HepG2 (cell line): ENCODE measurements around the gene CENPL. TPM values are rescaled to one million over a fixed set of nuclear protein-coding genes. Genes with fewer than 3 reads are reported as not detected.
A peak's percentile ranks its signal among the peaks of the same experiment; 100 is the strongest.

Experiments used
- CREB1 ChIP-seq, 2 experiments: fragments of 450-650 bp in 1 of 2; IDR thresholded peaks; 2 replicates each; pipeline ENCODE4 v1.6.1; 2016 to 2017; ENCODE audit warnings: control low read depth in 1 of 2, mild to moderate bottlenecking in 1 of 2, missing compliant biosample characterization in 1 of 2, missing genetic modification characterization in 1 of 2
- EHMT2 ChIP-seq: fragments of 200-600 bp; sonication (generic); IDR thresholded peaks from 2 replicates; pipeline ENCODE4 v1.7.0; 2017; ENCODE audit warnings: antibody characterized with exemption, low read depth, low read length, borderline replicate concordance
- ELF4 ChIP-seq: sonication (generic); formaldehyde crosslinking; IDR thresholded peaks from 2 replicates; pipeline ENCODE4 v1.5.0; 2020; ENCODE audit warnings: missing genetic modification reagents, mild to moderate bottlenecking, moderate library complexity, borderline replicate concordance
- ETV5 ChIP-seq: IDR thresholded peaks from 2 replicates; pipeline ENCODE4 v1.6.1; 2018; ENCODE audit warnings: missing biosample characterization, missing genetic modification reagents, inconsistent platforms, borderline replicate concordance
- MBD4 ChIP-seq: IDR thresholded peaks from 2 replicates; pipeline ENCODE4 v1.6.1; 2012; ENCODE audit warnings: low read length, inconsistent platforms, borderline replicate concordance
- NCOA5 ChIP-seq: sonication (generic); formaldehyde crosslinking; IDR thresholded peaks from 2 replicates; pipeline ENCODE4 v1.4.0; 2020; ENCODE audit warnings: missing genetic modification reagents
- POLR2AphosphoS5 ChIP-seq: IDR thresholded peaks from 2 replicates; pipeline ENCODE4 v1.6.1; 2012; ENCODE audit warnings: low read depth, low read length
- RBM39 ChIP-seq: fragments of 200-400 bp; formaldehyde crosslinking; IDR thresholded peaks from one replicate; pipeline ENCODE4 v1.6.1; 2018; ENCODE audit warnings: antibody characterized with exemption, mild to moderate bottlenecking, low read depth, low read length; ENCODE audit not compliant: poor library complexity, severe bottlenecking
- REXO4 ChIP-seq: sonication (generic); formaldehyde crosslinking; IDR thresholded peaks from 2 replicates; pipeline ENCODE4 v1.8.0; 2022; ENCODE audit warnings: missing genetic modification reagents, mild to moderate bottlenecking, borderline replicate concordance
- SMAD1 ChIP-seq: sonication (generic); formaldehyde crosslinking; IDR thresholded peaks from 2 replicates; pipeline ENCODE4 v1.4.0; 2020; ENCODE audit warnings: missing genetic modification reagents, low read depth, mild to moderate bottlenecking, borderline replicate concordance
- TBL1XR1 ChIP-seq: fragments of 150-350 bp; IDR thresholded peaks from 2 replicates; pipeline ENCODE4 v1.6.1; 2014; ENCODE audit warnings: borderline replicate concordance, low read length; ENCODE audit not compliant: partially characterized antibody
- THAP11 ChIP-seq: IDR thresholded peaks from 2 replicates; pipeline ENCODE4 v1.6.1; 2016; ENCODE audit warnings: missing biosample characterization, missing genetic modification reagents
- ZFP62 ChIP-seq: sonication (generic); formaldehyde crosslinking; IDR thresholded peaks from 2 replicates; pipeline ENCODE4 v1.4.0; 2020; ENCODE audit warnings: missing genetic modification reagents
- ZNF230 ChIP-seq: sonication (generic); formaldehyde crosslinking; IDR thresholded peaks from 2 replicates; pipeline ENCODE4 v1.4.0; 2020; ENCODE audit warnings: mild to moderate bottlenecking, missing genetic modification reagents
- ZNF274 ChIP-seq: sonication (generic); formaldehyde crosslinking; IDR thresholded peaks from 2 replicates; pipeline ENCODE4 v1.5.1; 2020; ENCODE audit warnings: mild to moderate bottlenecking, missing genetic modification reagents
- ZNF292 ChIP-seq: sonication (generic); formaldehyde crosslinking; IDR thresholded peaks from 2 replicates; pipeline ENCODE4 v1.8.1; 2022; ENCODE audit warnings: mild to moderate bottlenecking, low read depth, missing genetic modification reagents, borderline replicate concordance
- ZNF496 ChIP-seq: sonication (generic); formaldehyde crosslinking; IDR thresholded peaks from 2 replicates; pipeline ENCODE4 v1.8.1; 2023; ENCODE audit warnings: mild to moderate bottlenecking, moderate library complexity, missing genetic modification reagents; ENCODE audit not compliant: insufficient replicate concordance
- ZNF816 ChIP-seq: sonication (generic); formaldehyde crosslinking; IDR thresholded peaks from 2 replicates; pipeline ENCODE4 v1.8.0; 2022; ENCODE audit warnings: missing genetic modification reagents, mild to moderate bottlenecking, borderline replicate concordance
- ZSCAN31 ChIP-seq: sonication (generic); formaldehyde crosslinking; IDR thresholded peaks from 2 replicates; pipeline ENCODE4 v1.5.0; 2020; ENCODE audit warnings: low read depth, mild to moderate bottlenecking, missing genetic modification reagents
- polyA plus RNA-seq, 8 experiments: library from polyadenylated mRNA; depleted of rRNA in 3 of 8; stranded (reverse) in 7 of 8; unstranded in 1 of 8; fragments of >200 nt; fragmentation: Illumina TruSeq in 4 of 8; extraction: Trizol in 4 of 8; gene quantifications; 2 replicates each; pipeline versions ENCODE4 v1.2.1 to v1.2.3, GENCODE V29; 2011 to 2016; ENCODE audit warnings: low read depth in 4 of 8, missing spikeins in 1 of 8, mixed read lengths in 1 of 8; ENCODE audit not compliant: insufficient read depth in 1 of 8
- total RNA-seq, 5 experiments: library from RNA; depleted of rRNA; stranded (reverse); fragments of >200 nt; fragmentation: Illumina TruSeq; extraction: Trizol; gene quantifications; 2 replicates each; pipeline ENCODE4 v1.2.3, GENCODE V29; 2016; ENCODE audit warnings: low read depth in 1 of 5
- TF ChIP-seq, protein P1 (sequence below): sonication (generic); formaldehyde crosslinking; IDR thresholded peaks from 2 replicates; pipeline ENCODE4 v1.5.1; 2020; ENCODE audit warnings: missing genetic modification reagents, mild to moderate bottlenecking, borderline replicate concordance
- TF ChIP-seq, protein P2 (sequence below): IDR thresholded peaks from 2 replicates; pipeline ENCODE4 v1.6.1; 2018; ENCODE audit warnings: missing genetic modification reagents, mild to moderate bottlenecking, missing compliant biosample characterization
- TF ChIP-seq, protein P3 (sequence below): IDR thresholded peaks from 2 replicates; pipeline ENCODE4 v1.6.1; 2016
- TF ChIP-seq, protein P4 (sequence below), 2 experiments: sonication (generic) in 1 of 2; formaldehyde crosslinking in 1 of 2; IDR thresholded peaks; 2 replicates each; pipeline versions ENCODE4 v1.5.1 to v1.6.1; 2011 to 2020; ENCODE audit warnings: borderline replicate concordance in 1 of 2, low read depth in 1 of 2, low read length in 1 of 2, mild to moderate bottlenecking in 1 of 2, missing genetic modification reagents in 1 of 2, moderate library complexity in 1 of 2

The CENPL gene
- total and polyA plus RNA-seq, 2 of the 13 experiments (the other 11 are each of a cell fraction or from before 2014, with no cell fraction given), result 4.4 to 14.2 TPM

DNA sequence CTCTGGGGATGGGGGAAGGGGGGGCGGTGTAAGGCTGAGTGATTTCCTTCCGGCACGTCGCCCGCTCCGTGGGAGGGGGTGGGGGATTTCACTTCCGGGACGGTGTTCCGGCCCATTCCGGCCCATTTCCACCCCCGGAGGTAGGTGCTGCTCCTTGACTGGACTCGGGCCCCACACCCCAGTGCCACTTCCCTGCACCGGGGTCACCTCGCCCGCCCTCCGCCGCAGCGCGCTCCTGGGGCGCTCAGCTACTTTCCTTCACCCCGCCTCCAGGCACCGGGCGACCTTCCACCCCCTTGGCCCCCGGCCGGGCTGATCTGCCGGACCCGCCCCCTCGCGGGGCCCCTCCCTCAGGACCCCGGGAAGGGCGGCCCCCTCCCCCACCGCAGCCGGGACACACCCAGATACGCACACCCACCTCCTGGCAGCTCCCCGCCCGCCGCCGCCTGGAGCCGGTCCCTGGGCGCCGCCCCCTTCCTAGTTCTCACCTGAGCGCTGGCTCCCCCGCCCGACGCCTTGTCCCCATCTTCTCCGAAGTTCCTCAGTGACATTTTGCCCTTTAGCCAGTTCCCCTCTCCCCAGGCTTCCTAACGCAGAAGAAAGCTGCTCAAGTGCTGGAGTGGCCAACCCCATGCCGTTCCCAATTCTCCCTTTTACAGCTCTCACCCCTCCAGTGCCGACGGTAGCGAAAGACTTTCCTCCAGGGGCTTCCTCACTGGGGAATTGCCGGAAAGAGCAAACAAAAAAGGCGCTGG, 43.8 kb upstream of the CENPL start, which contains the start of gene ZBTB37 (continued):
- TF ChIP-seq POLR2AphosphoS5 (no peak), ELF4 (CRISPR knock-in tag) (peak; percentile 75), REXO4 (CRISPR knock-in tag) (no peak), RBM39 (no peak), ZFP62 (CRISPR knock-in tag) (no peak), TBL1XR1 (no peak), ZSCAN31 (peak; percentile 66; the same call in 1 of the 2 replicates), EHMT2 (no peak), ZNF230 (CRISPR knock-in tag) (no peak), NCOA5 (no peak), MBD4 (no peak), CREB1 (IDR thresholded peaks at IDR 0.05) (no peak), CREB1 (CRISPR knock-in tag; IDR thresholded peaks at IDR 0.05) (no peak), ZNF816 (CRISPR knock-in tag) (no peak), ETV5 (CRISPR knock-in tag) (peak; percentile 86), ZNF496 (CRISPR knock-in tag) (no peak), ZNF274 (CRISPR knock-in tag) (no peak), ZNF292 (CRISPR knock-in tag) (no peak), THAP11 (CRISPR knock-in tag) (peak; percentile 83), SMAD1 (CRISPR knock-in tag) (no peak)
- TF ChIP-seq, protein P1, sequence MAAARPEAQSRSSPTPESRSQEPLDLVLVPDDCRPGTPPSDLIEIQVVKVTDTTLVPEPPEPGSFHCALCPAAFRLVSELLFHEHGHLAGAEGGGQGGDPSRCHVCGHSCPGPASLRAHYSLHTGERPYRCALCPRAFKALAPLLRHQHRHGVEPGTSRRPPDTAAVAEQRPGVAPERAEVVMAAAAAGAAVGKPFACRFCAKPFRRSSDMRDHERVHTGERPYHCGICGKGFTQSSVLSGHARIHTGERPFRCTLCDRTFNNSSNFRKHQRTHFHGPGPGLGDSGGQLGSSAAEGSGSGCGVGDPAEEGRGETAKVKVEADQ (CRISPR knock-in tag), result no peak
- TF ChIP-seq, protein P2, sequence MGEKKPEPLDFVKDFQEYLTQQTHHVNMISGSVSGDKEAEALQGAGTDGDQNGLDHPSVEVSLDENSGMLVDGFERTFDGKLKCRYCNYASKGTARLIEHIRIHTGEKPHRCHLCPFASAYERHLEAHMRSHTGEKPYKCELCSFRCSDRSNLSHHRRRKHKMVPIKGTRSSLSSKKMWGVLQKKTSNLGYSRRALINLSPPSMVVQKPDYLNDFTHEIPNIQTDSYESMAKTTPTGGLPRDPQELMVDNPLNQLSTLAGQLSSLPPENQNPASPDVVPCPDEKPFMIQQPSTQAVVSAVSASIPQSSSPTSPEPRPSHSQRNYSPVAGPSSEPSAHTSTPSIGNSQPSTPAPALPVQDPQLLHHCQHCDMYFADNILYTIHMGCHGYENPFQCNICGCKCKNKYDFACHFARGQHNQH (CRISPR knock-in tag), result no peak; the same call in 1 of the 2 replicates
- TF ChIP-seq, protein P3, sequence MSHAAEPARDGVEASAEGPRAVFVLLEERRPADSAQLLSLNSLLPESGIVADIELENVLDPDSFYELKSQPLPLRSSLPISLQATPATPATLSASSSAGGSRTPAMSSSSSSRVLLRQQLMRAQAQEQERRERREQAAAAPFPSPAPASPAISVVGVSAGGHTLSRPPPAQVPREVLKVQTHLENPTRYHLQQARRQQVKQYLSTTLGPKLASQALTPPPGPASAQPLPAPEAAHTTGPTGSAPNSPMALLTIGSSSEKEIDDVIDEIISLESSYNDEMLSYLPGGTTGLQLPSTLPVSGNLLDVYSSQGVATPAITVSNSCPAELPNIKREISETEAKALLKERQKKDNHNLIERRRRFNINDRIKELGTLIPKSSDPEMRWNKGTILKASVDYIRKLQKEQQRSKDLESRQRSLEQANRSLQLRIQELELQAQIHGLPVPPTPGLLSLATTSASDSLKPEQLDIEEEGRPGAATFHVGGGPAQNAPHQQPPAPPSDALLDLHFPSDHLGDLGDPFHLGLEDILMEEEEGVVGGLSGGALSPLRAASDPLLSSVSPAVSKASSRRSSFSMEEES (CRISPR knock-in tag), result 0 out of 2 replicates have a peak, but pooled peaks have one; percentile 23
- TF ChIP-seq, protein P4, sequence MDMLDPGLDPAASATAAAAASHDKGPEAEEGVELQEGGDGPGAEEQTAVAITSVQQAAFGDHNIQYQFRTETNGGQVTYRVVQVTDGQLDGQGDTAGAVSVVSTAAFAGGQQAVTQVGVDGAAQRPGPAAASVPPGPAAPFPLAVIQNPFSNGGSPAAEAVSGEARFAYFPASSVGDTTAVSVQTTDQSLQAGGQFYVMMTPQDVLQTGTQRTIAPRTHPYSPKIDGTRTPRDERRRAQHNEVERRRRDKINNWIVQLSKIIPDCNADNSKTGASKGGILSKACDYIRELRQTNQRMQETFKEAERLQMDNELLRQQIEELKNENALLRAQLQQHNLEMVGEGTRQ (IDR thresholded peaks at IDR 0.05; ENCODE audit: low read depth, low read length), result no peak
- TF ChIP-seq, protein P4 (CRISPR knock-in tag; IDR thresholded peaks at IDR 0.05; ENCODE audit: borderline replicate concordance), result no peak
